C1 segment of cervical spinal cord (tissue), 14 donors: ENCODE data around the gene TBCD.

Source experiments
- DNase-seq, 14 donors: peaks; one replicate each; lab custom pipeline; 2025; lab: John Stamatoyannopoulos, UW

The TBCD gene

GRCh38 chr17:82849076-82849945 is 97.4 kb downstream of the TBCD start:
- no peak for DNase-seq

DNA sequence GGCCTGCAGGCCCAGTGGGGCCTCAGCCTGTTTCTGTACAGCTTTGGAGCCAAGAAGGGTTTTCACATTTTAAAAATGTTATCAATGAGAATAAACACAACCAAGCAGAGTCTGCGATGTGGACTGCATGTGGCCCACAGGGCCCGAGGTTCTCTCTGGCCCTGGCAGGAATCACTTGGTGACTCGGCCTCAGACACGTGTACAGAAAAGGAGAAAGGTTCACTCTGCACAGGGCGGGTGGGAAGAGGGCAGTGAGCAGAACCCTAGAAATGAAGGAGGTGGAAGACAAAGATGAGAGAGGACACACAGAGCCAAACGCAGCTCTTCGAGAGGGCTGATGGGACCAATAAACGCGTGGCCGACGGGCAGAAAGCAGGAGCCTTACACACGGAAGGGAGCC is 99.5 kb downstream of the TBCD start:
- no peak for DNase-seq

- no peak for DNase-seq
Observed at GRCh38 chr17:82854226-82854625, 102.4 kb downstream of the TBCD start.

DNA sequence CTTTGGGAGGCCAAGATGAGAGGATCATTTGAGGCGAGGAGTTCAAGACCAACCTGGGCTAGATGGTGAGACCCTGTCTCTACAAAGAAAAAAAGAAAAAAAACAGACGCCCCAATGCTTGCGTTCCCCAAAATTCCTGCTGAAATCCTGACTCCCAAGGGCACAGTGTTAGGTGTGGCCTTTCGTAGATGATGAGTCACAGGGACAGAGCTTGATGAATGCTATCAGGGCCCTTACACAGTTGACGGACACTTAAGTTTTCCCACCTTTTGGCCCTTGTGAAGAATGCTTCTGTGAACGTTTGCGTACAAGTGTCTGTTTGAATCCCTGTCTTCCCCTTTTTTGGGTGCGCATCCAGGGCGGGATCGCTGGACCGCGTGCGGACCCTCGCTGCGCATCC is 104.5 kb downstream of the TBCD start:
- DNase-seq, result no peak

DNA sequence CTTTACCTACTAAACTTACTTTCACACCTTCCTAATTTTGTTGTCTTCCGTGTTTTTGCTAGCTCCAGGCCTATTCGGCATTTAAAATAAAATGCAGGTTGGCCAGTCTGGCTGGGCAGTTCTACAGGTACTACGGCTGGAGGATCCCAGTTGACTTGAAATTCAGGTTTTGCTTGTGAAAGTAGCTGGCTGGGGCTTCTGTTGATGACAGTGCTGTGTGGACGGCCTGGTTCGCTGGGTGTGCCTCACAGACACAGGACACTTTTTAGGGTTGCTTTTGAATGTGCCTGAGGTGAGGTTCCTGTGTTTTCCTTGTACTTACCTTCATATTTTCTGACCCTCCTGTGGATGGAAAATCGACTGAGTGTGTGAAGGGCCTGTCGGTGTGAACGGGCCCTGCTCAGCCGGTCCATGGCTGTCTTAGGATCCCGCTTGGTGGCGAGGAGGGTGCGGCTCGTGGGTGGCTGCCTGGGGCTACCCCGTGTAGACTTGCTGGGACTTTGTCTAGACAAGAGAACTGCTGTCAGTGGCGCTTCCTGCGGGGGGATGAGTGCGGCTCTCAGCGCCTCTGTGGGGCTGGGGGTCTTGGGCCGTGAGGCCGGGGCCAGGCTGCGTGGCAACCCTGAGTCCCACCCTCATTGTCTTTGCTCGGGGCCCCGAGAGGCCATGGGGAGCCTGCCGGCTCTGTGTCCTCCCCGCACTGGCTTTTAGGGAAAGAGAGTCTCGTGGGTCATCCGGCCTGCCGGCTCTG is 106.7 kb downstream of the TBCD start:
- no peak for DNase-seq

DNA sequence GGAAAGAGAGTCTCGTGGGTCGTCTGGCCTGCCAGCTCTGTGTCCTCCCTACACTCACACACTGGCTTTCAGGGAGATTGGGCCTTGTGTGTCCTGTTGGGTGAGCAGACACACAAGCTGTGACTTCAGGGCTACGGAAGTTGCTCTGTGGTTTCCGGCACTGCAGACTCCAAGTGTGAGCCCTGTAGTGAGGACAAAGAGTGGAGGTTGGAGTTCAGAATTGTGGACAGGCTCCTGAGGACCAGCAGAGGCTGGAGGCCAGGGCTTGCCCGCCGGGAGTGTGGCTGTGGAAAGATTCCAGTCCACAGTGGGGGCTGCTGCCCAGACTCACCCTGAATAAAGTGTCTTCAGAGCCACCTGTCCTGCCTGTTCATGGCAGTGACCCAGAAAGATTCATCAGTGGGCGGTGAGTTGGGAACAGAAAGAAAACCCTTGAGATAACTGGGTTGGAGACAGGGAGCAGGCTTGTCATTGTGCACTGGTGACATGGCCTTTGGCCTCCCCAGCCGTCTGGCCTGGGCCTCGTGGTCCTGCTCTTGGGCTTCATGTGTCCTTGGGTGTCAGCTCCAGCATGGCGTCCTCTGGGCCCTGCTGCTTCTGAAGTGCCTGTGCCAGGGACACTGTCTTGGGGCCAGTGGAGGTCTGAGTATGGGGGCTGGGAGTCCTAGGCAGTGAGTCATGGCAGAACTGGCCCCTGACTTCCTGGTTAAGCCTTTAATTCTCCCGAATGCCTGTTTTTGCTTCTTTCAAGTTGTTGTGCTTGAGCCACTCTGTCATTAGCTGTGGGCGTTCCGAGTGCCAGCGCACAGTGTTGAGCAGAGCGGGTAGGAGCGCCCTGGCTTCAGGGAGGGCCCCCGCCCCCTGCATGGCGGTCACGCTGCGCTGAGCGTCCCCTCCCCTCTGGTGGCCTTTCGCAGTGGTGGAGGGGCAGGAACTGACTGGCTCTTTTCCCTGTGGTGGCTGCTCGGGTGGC is 107.9 kb downstream of the TBCD start:
- peak in 3 of 14 donors; percentile 18 to 73 (median 32) for DNase-seq

DNA sequence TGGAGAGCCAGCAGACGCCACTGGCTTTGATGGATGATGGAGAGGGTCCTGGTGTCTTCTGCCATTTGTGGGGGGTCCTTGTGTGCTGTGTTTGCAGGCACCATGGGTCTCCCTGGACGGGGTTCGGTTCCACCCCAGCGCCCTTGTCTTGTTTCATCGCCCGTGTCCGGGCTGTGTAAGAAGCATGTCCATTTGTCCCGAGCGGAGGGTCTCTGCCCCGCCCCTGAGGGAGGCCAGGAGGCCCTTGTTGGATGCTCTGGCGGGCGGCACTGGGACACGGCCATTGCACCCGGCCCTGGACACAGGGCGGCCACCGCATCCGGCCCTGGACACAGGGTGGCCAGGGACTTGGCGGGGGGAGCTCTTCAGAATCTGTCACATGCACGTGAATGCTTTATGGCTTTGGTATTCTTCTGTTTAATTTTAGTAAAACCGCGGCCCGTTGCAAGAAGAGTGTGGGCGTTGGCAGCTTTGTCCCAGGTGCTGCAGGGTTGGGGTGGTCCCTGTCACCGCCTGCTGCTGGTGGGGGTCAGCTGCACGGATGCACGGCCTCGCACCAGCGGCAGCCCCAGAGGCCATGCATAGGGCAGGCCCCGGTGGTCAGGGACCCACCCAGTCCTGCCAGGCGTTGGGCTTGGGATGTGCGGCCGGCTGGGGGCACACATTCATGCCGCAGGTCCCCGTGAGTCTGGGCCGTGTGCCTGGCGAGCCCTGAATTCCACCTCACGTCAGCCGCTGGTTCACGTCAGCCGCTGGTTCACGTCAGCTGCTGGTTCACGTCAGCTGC is 108.9 kb downstream of the TBCD start:
- DNase-seq, result no peak

GRCh38 chr17:82861393-82861775 is 109.5 kb downstream of the TBCD start:
- no peak for DNase-seq

DNA sequence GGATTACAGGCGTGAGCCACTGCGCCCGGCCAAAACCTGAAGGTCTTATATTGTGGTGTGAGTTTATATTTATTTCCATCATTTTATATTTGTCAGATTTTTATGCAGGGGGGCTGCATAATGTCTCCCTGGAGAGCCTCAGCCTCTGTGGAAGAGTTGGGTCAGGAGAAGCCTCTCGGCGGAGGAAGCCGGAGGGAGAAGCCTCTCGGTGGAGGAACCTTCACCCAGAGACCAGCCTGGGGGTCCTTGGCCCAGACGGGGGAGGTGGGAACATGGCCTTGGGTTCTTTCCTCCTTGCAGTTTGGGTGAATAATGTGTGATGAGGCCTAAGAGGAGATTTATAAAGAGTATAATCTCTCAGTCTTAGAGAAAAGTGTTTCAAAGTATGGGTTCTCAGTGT is 110.3 kb downstream of the TBCD start:
- no peak for DNase-seq

GRCh38 chr17:82862737-82863382 is 111.0 kb downstream of the TBCD start:
- DNase-seq, result no peak

- DNase-seq, result no peak
Observed at GRCh38 chr17:82863383-82863940, 111.6 kb downstream of the TBCD start.

GRCh38 chr17:82863941-82864712 is 112.3 kb downstream of the TBCD start:
- DNase-seq, result no peak

- no peak for DNase-seq
Observed at GRCh38 chr17:82864713-82865248, 112.9 kb downstream of the TBCD start.

- DNase-seq, result no peak
Observed at GRCh38 chr17:82865274-82865673, 113.4 kb downstream of the TBCD start.

DNA sequence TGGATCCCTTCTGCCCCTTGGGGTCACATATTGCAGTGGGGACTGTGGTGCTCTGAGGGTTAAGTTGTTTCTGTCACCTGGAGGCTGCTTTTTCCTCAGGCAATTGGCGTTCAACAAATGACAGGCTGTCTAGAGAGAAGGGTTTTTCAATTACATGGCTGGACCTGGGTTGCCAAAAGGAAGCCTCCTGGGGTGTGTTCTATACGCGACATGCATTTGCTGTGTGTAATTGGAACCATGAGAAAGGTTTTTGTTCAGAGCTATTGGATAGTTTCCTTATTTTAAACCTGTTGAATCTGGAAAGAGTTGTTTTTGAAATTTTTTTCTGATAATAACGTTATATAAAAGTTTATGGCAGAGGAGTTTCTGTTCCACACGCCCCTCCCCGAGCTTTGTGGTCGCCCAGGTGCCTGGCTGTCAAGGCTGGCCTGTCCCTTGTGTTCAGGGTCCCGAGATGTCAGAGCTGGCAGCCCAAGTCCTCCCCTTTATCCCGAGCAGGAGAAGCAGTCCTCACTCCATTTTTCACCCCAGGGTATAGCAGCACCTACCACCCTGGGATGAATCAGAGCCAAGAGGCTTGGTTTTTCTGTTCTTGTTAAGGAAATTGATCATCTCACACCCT is 114.0 kb downstream of the TBCD start:
- no peak for DNase-seq

DNA sequence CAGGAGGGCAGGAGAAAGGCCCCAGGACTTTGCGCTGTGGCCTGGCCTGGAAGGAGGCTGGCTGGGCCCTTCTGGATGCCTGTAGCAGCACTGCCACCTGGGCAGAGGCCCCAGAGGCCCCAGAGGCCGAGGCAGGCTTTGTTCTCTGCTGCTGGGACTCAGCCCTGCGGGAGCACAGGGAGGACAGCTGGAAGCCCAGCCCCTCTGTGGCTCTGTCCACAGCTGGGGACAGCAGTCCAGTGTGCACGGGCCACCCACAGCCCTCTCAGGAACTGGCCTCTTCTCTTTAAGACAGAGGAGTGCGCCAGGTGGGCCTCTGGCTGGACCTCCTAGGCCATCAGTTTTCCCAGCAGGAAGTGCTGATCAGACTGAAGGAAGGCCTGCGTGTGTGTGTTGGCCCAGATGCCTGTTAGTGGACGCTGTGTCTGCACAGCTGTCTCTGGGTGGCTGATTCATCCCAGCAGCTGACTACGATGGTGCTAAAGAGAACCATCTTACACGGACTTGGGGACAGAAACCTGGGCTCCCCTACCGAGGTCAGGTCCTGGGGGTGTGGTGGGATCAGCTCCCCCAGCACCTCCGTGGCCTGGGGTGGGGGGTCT is 114.8 kb downstream of the TBCD start:
- DNase-seq, result peak in 1 of 14 donors; percentile 42

GRCh38 chr17:82867763-82868325 is 116.0 kb downstream of the TBCD start:
- DNase-seq, result no peak

GRCh38 chr17:82868715-82869131 is 116.9 kb downstream of the TBCD start:
- no peak for DNase-seq
